ENCODE results near the gene NUDC. TPM values are rescaled to one million over a fixed set of nuclear protein-coding genes. Genes with fewer than 3 reads are reported as not detected.

Gene NUDC
- total and polyA plus RNA-seq, 9 of the 15 experiments (the other 6 are each of a cell fraction or from before 2014, with no cell fraction given): 9.8 to 234 (median 149) TPM

- TF ChIP-seq DLX4 (CRISPR knock-in tag; IDR thresholded peaks at IDR 0.05) (no peak), GMEB1 (CRISPR knock-in tag; IDR thresholded peaks at IDR 0.05) (peak; percentile 26; the same call in 1 of the 2 replicates), ZNF324 (CRISPR knock-in tag; IDR thresholded peaks at IDR 0.05) (0 out of 2 replicates have a peak, but pooled peaks have one; percentile 6), E2F5 (CRISPR knock-in tag; IDR thresholded peaks at IDR 0.05) (no peak), FOXP4 (CRISPR knock-in tag; IDR thresholded peaks at IDR 0.05; ENCODE audit: borderline replicate concordance) (no peak), ZBTB5 (IDR thresholded peaks at IDR 0.05) (no peak), FOXK1 (CRISPR knock-in tag; IDR thresholded peaks at IDR 0.05; ENCODE audit: borderline replicate concordance) (no peak; the same call in 1 of the 2 replicates), KDM4B (IDR thresholded peaks at IDR 0.05; ENCODE audit: borderline replicate concordance in 2 of 2, low read depth in 1 of 2) (no peak), ARNT (IDR thresholded peaks at IDR 0.05) (no peak), CBFA2T2 (conservative IDR thresholded peaks at IDR 0.05) (peak; percentile 44), ZNF316 (IDR thresholded peaks at IDR 0.05) (no peak), RBM34 (IDR thresholded peaks at IDR 0.05; ENCODE audit: borderline replicate concordance, insufficient read depth, low read length) (no peak), ZEB2 (IDR thresholded peaks at IDR 0.05) (peak; percentile 44; the same call in 1 of the 2 replicates), E2F1 (CRISPR knock-in tag; IDR thresholded peaks at IDR 0.05) (no peak)
Observed at GRCh38 chr1:26913754-26914619, 7.6 kb upstream of the NUDC start, which contains the start of gene NR0B2 (continued).
